ENCODE measurements around the gene ST7. TPM values are rescaled to one million over a fixed set of nuclear protein-coding genes. Genes with fewer than 3 reads are reported as not detected.
"Not testable (repeated sequence)": the region's sequence is repeated elsewhere in the genome, so short reads cannot be mapped to it uniquely, and the experiment has no call there.

ST7 gene
- total RNA-seq, 1 donor from 2014 or later: 31.4 TPM

DNA sequence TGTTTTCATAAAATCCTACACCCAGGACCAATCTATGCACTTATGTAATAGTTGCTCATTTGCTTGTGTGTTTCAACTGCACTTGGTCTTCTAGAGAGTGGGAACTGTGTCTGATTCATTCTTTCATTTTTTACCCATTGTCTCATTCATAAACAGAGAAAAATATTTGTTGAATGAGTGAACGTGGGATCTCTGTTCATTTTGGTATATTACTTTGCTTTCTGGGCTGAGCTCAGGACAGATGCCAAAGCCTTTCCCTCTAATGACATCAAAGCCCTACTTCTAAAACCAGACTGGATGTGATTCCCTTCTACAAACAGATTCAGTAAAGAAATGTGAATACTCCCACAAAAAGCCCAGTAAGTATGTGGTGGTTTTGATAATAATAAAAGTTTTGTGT lies 145.2 kb downstream of the ST7 start:
- intact Hi-C loops (cut with micrococcal nuclease): no loop called here
- no peak for DNase-seq
- ATAC-seq: no peak

DNA sequence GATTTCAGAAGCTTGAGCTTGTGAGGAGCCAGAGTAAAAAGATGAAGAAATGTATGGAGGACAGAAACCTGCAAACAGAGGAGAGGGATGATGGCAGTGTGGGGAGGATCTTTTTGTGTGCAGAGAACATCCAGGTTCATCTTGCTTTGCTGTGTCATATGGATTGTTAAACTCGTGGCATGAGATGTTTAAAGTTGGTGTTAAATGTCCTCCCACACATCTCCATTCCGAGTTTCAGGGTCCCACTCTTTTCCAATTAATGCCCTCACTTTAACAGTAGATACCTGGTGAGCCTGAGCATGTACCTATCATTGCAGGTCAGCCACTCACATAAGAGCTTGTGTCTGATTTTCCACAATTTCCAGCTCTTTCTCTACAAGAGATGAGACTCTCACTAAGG lies 147.7 kb downstream of the ST7 start:
- intact Hi-C loops (cut with micrococcal nuclease): no loop called here

DNA sequence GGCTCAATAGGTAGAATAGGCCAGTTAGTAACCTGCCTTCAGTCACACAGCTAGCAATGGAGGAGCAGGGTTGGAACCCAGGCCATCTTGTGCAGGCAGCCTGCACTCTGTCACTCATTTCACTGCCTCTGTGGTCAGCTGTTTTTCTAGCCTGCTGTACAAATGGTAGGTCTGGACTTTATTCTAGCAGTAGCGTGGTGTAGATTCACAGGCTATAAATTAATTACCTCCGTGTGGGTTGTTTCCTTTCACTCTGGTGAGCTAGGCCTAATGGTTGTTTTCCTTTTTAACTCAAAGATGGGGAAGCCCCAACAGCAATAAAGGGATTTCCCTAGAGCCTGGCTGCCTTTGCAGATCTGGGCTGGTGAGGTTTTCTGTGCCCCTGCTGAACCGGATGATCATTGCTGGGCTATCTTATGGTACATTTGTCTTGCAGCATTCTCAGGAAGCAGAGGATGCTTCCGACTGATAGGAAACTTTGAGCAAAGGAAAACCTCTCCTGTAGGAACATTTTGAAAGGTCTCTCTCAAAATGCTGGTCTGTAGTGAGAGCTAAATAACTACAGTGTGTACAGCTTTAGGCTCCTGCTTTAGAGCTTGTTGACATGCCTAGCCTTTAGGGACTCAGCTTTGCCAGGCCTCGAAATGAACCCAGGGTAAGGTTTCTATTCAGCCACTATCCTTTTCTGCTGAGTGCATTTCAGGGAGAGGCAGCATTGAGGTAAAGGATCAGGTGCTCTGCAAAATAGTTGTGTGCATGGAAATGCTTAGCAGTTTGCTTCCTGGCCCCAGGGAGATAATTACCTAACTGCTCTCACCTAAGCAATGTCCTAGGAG lies 157.4 kb downstream of the ST7 start:
- ATAC-seq: peak; percentile 64
- intact Hi-C loops (cut with micrococcal nuclease): no loop called here
- DNase-seq: no peak

More for the DNA sequence above, 147.7 kb downstream of the ST7 start:
- ATAC-seq: no peak
- no peak for DNase-seq

- peak; percentile 93 for ATAC-seq
- DNase-seq: no peak
- intact Hi-C loops (cut with micrococcal nuclease): no loop called here
These were observed 158.2 kb downstream of the ST7 start for GRCh38 chr7:117111535-117111934.

DNA sequence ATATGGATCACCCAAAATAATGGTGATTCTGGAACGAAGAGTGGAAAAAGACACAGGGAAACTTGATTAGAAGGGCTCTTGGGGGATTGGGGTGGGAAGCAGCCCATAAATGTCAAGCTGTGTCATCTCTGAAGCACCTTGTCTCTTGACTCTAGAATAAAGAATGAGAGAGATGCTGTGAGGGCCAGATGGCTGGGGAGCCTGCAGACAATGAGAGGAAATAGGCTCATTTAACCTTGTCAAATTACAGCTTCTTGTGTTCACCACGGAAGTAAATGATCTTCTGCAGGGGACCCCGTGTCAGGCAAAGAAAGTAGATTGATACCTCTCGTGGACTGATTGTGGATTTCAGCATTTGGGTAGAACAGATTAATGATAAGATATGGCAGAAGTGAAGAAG lies 159.3 kb downstream of the ST7 start:
- intact Hi-C loops (cut with micrococcal nuclease): no loop called here
- DNase-seq (no peak), ATAC-seq (no peak)

DNA sequence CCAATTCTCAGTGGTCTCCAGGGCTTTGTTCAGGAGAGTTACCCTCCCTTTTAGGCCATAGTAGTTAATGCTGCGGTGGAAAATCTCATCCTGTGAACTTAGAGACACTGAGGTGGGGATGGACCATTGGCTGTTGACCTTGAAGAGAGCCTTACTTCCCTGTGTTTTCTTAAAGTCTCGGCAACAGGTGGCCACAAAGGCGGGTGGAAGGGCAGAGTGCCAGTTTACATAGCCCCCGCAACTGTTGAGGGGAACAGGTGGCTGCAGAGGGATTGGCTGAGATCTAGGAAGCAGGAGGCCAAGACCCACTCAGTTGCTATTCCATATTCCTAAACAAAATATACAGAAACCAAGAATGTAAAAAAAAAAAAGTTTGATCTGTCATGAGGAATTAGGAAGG lies 160.6 kb downstream of the ST7 start:
- DNase-seq (no peak), ATAC-seq (no peak)
- intact Hi-C loops (cut with micrococcal nuclease): no loop called here

DNA sequence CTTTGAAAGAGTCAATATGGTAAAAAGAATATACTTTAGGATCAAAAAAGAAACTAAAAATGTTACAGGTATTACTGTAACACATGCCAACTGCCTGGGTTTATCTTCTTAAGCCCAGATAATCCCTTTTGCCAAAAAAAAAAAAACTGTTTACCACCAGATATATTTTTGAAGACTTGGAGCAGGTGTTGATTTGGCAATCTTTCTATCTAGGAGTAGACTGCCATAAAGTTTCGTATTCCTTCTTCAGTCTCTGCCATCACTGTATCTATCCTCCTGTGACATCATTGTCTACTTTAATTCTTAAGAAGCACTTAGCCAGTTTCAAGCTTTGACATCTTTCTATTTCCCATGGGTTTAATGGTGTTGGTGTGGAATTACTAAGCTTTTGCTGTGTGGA lies 161.0 kb downstream of the ST7 start:
- ATAC-seq: no peak
- intact Hi-C loops (cut with micrococcal nuclease): no loop called here
- DNase-seq: no peak

- DNase-seq: no peak
- ATAC-seq: no peak
- intact Hi-C loops (cut with micrococcal nuclease): loop anchor here (5.0 kb wide), 2 partner anchors 129 to 184 kb away; no protein-coding TSS in a partner anchor
These were observed 162.9 kb downstream of the ST7 start for GRCh38 chr7:117116211-117116610.

GRCh38 chr7:117117172-117117571 lies 163.9 kb downstream of the ST7 start:
- ATAC-seq (no peak), DNase-seq (no peak)
- intact Hi-C loops (cut with micrococcal nuclease): loop anchor here (5.0 kb wide), 2 partner anchors 130 to 185 kb away; no protein-coding TSS in a partner anchor

- intact Hi-C loops (cut with micrococcal nuclease): loop anchor here (5.0 kb wide), 2 partner anchors 131 to 186 kb away; no protein-coding TSS in a partner anchor
- no peak for DNase-seq
- no peak for ATAC-seq
These were observed 165.4 kb downstream of the ST7 start for GRCh38 chr7:117118579-117119180.

DNA sequence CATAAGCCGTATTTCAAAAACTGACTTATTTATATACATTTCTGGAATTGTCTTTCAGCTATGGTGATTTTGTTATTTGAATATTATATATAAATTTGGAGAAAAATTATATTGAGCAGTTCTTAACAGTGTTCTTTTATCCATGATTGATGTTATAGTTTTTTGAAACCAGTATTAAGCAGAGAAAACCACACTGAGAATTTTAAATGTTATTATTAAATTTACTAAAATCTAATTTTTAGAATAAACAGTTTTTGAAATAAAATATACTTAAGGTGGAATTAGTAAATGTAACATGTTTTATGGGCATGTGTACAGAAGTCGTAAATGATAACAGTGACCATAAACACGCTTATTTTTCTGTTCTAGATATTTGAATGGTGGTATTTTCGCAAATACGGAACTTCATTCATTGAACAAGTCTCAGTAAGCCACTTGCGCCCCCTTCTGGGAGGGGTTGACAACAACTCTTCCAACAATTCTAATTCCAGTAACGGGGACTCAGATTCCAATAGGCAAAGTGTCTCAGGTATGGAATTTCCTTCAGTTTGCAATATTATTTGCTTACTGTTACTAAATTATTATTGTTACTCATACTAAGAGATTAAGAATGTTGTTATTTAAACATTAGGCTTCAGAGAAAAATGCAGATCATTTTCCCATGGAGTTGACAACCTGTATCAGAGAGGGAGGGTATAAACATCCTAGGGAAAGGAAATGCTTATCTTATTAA lies 166.1 kb downstream of the ST7 start:
- intact Hi-C loops (cut with micrococcal nuclease): loop anchor here (5.0 kb wide), 2 partner anchors 132 to 187 kb away; no protein-coding TSS in a partner anchor
- peak; percentile 55 for ATAC-seq
- peak; percentile 80 for DNase-seq

- ATAC-seq, DNase-seq: not testable (repeated sequence)
These were observed 167.0 kb downstream of the ST7 start for GRCh38 chr7:117120321-117120720.

GRCh38 chr7:117122036-117122435 lies 168.7 kb downstream of the ST7 start:
- ATAC-seq; DNase-seq; intact Hi-C loops (cut with micrococcal nuclease): not testable (repeated sequence)

More at GRCh38 chr7:117120321-117120720, 167.0 kb downstream of the ST7 start:
- intact Hi-C loops (cut with micrococcal nuclease): not testable (repeated sequence)

- no peak for ATAC-seq
- intact Hi-C loops (cut with micrococcal nuclease): no loop called here
- no peak for DNase-seq
These were observed 169.2 kb downstream of the ST7 start for GRCh38 chr7:117122536-117122935.

- DNase-seq (no peak), ATAC-seq (no peak)
- intact Hi-C loops (cut with micrococcal nuclease): no loop called here
These were observed 170.1 kb downstream of the ST7 start for GRCh38 chr7:117123311-117123926.

DNA sequence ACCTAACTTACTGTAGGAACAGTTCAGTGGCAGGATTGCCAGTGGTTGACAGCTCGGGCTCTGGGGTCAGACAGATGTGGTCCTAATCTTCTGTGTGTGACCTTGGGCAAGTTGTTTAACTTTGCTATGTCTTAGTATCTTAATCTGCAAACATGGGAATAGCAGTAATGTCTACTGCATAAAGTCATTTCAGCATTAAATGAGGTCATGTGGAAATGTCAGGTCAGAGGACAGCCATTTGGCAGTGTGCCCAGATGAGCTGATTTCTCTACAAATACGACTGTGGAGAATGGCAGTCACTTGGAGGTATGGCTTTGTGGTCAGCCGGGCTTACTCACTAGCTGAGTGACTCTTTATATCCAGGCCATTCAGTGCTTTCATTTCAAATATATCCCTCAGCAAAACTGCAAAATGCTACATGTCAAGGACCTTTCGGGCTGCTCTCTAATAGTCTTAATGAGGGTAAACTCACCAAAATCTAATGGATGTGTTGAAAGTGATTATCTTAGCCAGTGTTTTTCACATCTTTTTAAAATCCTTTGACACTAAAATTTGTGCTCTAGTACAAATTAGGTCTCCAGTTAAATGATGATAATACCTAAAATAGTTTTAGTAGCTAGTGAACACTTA lies 171.4 kb downstream of the ST7 start:
- peak; percentile 81 for ATAC-seq
- intact Hi-C loops (cut with micrococcal nuclease): no loop called here
- peak; percentile 66 for DNase-seq

DNA sequence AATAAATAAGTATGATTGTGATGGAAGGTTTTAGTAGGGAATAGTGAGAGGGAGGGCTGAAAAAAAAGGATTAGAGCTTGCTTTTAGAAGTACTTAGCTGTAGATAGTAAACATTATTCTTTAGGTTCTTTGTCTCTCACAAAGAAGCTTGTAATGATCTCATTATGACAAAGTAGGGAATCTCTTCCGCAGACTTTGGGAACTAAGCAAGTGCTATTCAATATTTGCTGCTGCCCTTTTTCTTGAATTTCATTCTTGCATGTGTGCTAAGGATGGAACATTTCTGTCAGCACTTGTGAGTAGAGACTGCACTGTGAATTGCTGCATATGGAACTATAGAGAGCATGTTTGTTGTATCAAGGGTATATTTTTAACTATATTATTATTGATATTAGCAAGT lies 173.4 kb downstream of the ST7 start:
- DNase-seq: no peak
- intact Hi-C loops (cut with micrococcal nuclease): no loop called here
- ATAC-seq: no peak

DNA sequence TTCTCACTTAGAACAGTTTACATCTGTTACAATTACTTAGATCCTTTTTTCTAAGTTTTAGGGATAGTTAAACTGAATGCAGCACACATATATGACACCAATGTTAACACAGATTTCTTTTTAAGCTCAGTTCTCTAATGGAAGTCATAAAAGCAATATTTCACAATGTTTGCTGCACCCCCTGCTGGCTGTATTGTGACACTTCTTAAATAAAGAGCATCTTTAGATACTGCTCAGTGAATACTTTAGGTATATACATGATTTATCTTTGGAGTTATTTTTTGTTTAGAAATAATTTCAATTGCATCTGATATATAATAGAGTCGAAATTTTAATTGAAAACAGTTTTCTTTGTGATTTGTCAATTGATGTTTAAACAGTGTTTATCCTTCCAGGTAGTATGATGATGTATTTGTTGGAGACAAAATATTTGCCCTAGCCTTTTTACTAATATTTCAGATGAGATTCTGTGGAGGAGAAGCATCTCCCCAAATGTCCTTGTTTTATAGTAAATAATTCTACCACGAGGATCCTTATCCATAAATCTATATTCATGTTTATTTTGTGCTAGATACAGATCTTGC lies 174.4 kb downstream of the ST7 start:
- peak; percentile 55 for ATAC-seq
- intact Hi-C loops (cut with micrococcal nuclease): no loop called here
- DNase-seq: no peak
